NCI-H2227 treated with DMSO at 0.1 percent for 48 hours (cell line): ENCODE results near the gene ATP8A1.
"Not testable (repeated sequence)": the region's sequence is repeated elsewhere in the genome, so short reads cannot be mapped to it uniquely, and the experiment has no call there.

Experiments used
- DNase-seq: peaks from one replicate; lab custom pipeline; 2025; lab: John Stamatoyannopoulos, UW

ATP8A1 gene

GRCh38 chr4:42501624-42502401, 155.1 kb downstream of the ATP8A1 start:
- DNase-seq: peak; percentile 41

GRCh38 chr4:42498040-42498439, 158.9 kb downstream of the ATP8A1 start:
- DNase-seq: no peak

GRCh38 chr4:42497142-42497910, 159.6 kb downstream of the ATP8A1 start:
- DNase-seq: no peak

- DNase-seq: no peak
These were observed 163.9 kb downstream of the ATP8A1 start for GRCh38 chr4:42492962-42493361.

DNA sequence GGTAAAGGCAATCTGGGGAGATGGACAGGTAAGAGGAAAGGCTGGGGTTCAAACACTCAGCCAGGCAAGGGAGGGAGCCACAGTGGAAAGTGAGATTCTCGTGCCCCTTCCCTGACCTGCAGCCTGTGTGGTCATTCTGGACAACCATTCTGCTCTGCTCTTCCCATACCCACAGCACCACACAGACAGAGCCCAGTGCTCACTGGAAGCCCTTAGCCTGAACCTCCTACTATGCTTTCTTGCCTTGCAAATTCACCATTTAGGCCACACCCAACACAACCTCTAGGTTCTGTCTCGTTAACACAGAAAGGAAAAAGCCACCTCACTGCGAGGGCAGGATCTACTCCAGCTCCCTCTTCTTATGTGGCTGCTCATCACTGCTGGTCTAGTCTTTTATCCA, 166.9 kb downstream of the ATP8A1 start:
- no peak for DNase-seq

- no peak for DNase-seq
These were observed 167.8 kb downstream of the ATP8A1 start for GRCh38 chr4:42489095-42489494.

DNA sequence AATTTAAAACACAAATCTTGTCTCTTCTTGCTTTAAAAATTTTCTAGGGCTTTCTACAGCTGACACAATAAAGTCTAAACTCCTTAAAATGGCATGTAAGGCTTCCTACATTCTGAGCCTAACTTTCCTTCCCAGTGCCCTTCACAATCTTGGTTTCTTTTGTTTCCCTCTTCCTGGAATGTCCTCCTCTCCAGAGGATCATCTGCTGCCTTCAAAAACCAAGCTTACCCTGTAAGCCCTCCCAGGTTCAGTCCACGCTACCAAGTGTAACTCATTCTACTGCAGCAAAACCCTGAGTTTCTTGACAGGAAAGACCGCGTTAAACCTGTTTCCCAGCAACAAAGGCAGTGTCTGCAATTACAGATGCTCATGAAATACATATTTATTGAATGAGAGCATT, 168.4 kb downstream of the ATP8A1 start:
- DNase-seq: no peak

DNA sequence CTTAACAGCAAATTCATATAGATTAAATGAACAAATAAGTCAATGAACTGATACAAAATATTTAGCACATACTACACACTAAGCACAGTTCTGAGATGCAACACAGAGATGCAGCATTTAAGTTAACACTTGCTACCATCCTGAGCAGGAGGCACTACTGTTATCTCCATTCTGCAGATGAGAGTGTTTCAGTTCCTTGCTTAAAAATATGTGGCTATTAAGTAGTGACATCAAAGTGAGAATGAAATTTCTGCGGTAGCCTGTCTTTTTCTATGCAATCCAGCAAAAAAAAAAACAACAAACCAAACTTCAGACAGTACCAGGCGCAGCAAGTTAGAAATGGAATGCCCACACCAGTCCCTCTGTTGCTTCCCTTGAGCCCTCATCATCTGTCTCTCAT, 168.8 kb downstream of the ATP8A1 start:
- DNase-seq: no peak

- no peak for DNase-seq
These were observed 169.7 kb downstream of the ATP8A1 start for GRCh38 chr4:42487230-42487629.

DNA sequence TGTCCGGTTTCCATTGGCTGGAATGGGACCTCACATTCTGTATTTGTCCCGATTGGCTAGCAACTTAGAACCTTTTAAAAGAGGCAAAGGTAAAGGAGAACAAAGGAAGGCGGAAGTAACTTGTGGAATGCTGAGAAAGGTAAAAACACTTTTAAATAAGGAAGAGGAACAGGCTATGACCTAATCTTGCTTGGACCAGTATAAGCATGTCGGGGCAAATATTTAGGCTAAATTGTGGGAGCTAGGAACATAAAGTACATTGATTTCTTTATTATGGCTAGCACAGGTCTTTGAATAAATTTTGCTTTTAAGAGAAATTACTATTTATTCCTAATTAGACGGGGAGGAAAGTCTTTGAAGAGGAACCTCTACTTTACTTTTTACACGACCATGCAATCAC, 170.7 kb downstream of the ATP8A1 start:
- DNase-seq: not testable (repeated sequence)

DNA sequence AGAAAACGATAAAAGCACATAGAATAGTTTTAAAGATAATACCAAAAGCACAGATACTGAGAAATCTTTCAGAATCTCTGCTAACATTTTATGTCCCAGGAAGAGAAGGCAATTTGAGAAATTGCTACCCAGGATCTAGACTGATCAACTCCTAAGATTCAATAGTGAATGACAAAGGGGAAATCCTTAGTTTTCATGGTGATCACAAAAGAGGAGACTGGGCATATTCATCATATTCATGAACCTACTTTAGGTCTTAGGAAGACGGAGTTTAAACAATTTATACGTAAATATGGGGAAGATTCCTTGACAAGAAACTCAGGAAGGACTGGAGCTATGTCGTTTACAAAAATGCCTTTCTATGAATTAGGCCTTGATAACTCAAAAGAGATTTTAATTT, 172.3 kb downstream of the ATP8A1 start:
- no peak for DNase-seq

GRCh38 chr4:42483426-42484379, 173.2 kb downstream of the ATP8A1 start:
- no peak for DNase-seq

DNA sequence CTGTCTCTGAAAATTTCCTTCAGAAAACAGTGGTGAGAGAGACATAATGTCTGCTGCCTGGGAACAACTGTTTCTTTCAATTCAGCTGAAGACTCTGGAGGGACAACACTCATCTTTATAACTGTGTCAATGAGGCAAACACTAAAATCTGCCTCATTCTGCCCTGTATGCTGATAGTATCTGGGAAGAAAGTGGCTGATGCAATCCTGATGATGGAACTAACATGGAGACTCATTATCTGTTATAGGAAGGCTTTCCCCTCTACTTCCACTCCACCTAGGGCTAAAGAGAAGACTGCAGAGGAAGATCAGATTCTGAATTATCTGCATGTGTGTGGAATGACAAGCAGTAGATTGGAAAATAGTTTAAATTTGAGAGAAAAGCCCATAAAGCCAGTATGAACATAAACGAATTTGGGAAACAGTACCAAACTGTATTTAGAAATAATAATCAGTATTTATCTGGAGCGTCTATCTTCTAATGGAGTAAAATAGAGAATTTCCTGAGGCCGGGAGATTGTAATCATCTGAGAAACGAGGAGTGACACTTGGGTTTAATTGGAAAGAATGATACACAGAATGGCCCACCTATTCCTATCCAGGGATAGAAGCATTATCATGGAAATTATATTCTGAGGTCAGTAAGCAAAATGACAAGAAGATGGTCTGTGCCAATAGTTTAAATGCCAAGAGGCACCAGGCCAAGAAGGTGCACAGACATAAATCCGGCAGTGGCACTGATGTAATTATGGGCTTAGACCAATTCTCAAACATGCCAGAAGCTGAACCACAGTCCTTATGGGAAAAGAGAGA, 174.2 kb downstream of the ATP8A1 start:
- no peak for DNase-seq

- no peak for DNase-seq
These were observed 176.2 kb downstream of the ATP8A1 start for GRCh38 chr4:42480717-42481116.

DNA sequence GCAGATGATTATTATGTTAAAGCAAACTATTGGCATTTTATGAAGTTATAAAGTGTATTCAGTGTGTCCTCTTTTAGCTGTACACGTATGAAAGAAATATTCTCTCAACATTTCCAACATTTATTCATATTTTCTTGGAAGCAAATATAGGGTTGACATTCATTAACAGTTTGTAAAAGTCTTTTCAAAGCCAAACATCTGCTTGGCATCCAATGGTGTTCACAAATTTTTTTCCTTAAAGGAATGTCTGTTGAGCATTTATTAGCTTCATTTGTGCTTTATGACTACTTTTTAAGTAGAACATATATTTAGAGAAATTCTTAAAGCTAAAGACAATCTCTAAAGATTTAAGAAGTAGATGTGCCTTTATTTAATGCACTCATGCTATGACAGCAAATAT, 176.6 kb downstream of the ATP8A1 start:
- no peak for DNase-seq

- DNase-seq: no peak
These were observed 178.0 kb downstream of the ATP8A1 start for GRCh38 chr4:42478946-42479345.

GRCh38 chr4:42478509-42478908, 178.4 kb downstream of the ATP8A1 start:
- DNase-seq: no peak

DNA sequence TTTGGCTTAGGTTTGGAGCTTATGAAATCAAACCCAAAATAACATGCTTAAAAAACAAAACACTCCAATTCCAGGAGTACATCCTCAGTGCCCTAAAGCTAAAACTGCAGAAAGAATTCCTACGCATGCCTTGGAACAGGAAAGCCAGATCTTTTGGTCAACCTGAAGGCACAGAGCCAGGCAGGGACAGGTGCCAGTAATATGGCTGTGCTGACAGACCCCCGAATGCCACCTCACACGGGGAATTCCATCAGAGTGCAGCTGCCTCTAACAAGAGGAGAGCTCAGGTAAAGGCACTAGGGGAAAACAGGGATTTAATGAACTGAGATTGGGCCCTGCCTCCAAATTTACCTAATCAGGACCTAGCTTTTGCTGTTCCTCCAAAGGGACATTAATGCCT, 182.5 kb downstream of the ATP8A1 start:
- no peak for DNase-seq

- no peak for DNase-seq
These were observed 183.7 kb downstream of the ATP8A1 start for GRCh38 chr4:42473071-42473684.

DNA sequence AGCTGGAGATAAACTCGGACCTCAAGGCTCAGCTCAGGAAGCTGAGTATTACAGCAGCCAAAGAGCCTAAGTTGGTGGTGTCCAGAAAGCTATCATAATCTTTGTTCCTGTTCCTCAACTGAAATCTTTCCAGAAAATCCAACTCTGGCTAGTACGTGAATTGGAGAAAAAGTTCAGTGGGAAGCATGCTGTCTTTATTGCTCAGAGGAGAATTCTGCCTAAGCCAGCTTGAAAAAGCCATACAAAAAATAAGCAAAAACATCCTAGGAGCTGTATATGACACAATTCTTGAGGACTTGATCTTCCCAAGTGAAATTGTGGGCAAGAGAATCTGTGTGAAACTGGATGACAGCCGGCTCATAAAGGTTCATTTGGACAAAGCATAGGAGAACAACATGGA, 185.0 kb downstream of the ATP8A1 start:
- no peak for DNase-seq

DNA sequence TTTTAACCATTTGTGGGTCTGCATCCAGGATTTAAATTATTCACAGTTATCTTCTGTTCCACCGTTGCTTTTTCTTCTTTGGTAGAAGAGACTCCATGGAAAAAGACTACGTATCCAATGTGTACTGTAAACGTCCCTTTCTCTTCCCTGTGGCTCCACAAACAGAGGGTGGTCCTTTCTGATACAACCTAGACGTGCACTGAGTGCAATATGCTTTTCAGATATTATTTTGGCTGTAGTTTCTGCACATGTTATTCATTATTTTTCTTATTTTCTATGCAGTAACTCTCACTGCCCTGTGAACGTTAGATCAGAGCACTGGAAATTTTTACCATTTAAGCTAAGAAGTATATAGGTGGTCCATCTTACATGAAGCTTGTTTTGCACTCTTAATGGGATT, 186.9 kb downstream of the ATP8A1 start:
- DNase-seq: no peak
